SKM-1 (cell line): ENCODE data around the gene PRICKLE2.
A peak's percentile ranks its signal among the peaks of the same experiment; 100 is the strongest.
"Not testable (repeated sequence)": the region's sequence is repeated elsewhere in the genome, so short reads cannot be mapped to it uniquely, and the experiment has no call there.

Source experiments
- DNase-seq: peaks from one replicate; lab custom pipeline; 2025; ENCODE audit not compliant: unreplicated experiment; lab: John Stamatoyannopoulos, UW

PRICKLE2 gene

GRCh38 chr3:64103131-64103530 lies 122.1 kb downstream of the PRICKLE2 start:
- no peak for DNase-seq

- no peak for DNase-seq
Measured at GRCh38 chr3:64102147-64102546, 123.1 kb downstream of the PRICKLE2 start.

- no peak for DNase-seq
Measured at GRCh38 chr3:64099316-64099715, 126.0 kb downstream of the PRICKLE2 start.

GRCh38 chr3:64098670-64099069 lies 126.6 kb downstream of the PRICKLE2 start:
- DNase-seq: no peak

GRCh38 chr3:64097920-64098319 lies 127.3 kb downstream of the PRICKLE2 start:
- no peak for DNase-seq

GRCh38 chr3:64095802-64096201 lies 129.5 kb downstream of the PRICKLE2 start:
- no peak for DNase-seq

- DNase-seq: no peak
Measured at GRCh38 chr3:64094713-64095079, 130.6 kb downstream of the PRICKLE2 start.

GRCh38 chr3:64093825-64094712 lies 131.2 kb downstream of the PRICKLE2 start:
- DNase-seq: no peak

GRCh38 chr3:64093211-64093610 lies 132.1 kb downstream of the PRICKLE2 start:
- DNase-seq: no peak

GRCh38 chr3:64091501-64091900 lies 133.8 kb downstream of the PRICKLE2 start:
- DNase-seq: no peak

GRCh38 chr3:64089386-64089785 lies 135.9 kb downstream of the PRICKLE2 start:
- DNase-seq: not testable (repeated sequence)

GRCh38 chr3:64088408-64089205 lies 136.7 kb downstream of the PRICKLE2 start:
- DNase-seq: no peak

- DNase-seq: no peak
Measured at GRCh38 chr3:64086479-64087252, 138.6 kb downstream of the PRICKLE2 start.

GRCh38 chr3:64084640-64085039 lies 140.6 kb downstream of the PRICKLE2 start:
- DNase-seq: no peak

- DNase-seq: peak; percentile 53
Measured at GRCh38 chr3:64083575-64083974, 141.7 kb downstream of the PRICKLE2 start.

- peak; percentile 53 for DNase-seq
Measured at GRCh38 chr3:64082961-64083541, 142.2 kb downstream of the PRICKLE2 start.

GRCh38 chr3:64082411-64082810 lies 142.9 kb downstream of the PRICKLE2 start:
- DNase-seq: no peak

- DNase-seq: no peak
Measured at GRCh38 chr3:64081235-64081630, 144.0 kb downstream of the PRICKLE2 start.

GRCh38 chr3:64080616-64081234 lies 144.5 kb downstream of the PRICKLE2 start:
- DNase-seq: no peak

- DNase-seq: no peak
Measured at GRCh38 chr3:64079369-64080150, 145.7 kb downstream of the PRICKLE2 start.
